A172 (cell line): ENCODE measurements around the gene DHDH. TPM values are rescaled to one million over a fixed set of nuclear protein-coding genes. Genes with fewer than 3 reads are reported as not detected.

Experiments used
- DNase-seq: peaks from one replicate; pipeline ENCODE4 v3.0.0-alpha.2; 2015; ENCODE audit warnings: low spot score
- total RNA-seq: library from RNA; depleted of rRNA; stranded (reverse); fragments of >200 nt; shearing (Covaris generic); gene quantifications from 2 replicates; pipeline ENCODE4 v1.2.3, GENCODE V29; 2014

Gene DHDH
- total RNA-seq, 1 experiment from 2014 or later, result not detected

GRCh38 chr19:48950159-48950558 lies 16.7 kb downstream of the DHDH start:
- no peak for DNase-seq

GRCh38 chr19:48950830-48951519 lies 17.5 kb downstream of the DHDH start:
- DNase-seq, result no peak

- no peak for DNase-seq
Observed at GRCh38 chr19:48953141-48953540, 19.6 kb downstream of the DHDH start.

- no peak for DNase-seq
Observed at GRCh38 chr19:48953990-48954594, 20.6 kb downstream of the DHDH start.

- peak; percentile 85 for DNase-seq
Observed at GRCh38 chr19:48954595-48955307, 21.3 kb downstream of the DHDH start, which contains the start of gene BAX. BAX (plus strand) TSS chr19:48954875; CDS start chr19:48954929, 54 bp downstream.

GRCh38 chr19:48955308-48955958 lies 21.9 kb downstream of the DHDH start:
- no peak for DNase-seq

GRCh38 chr19:48958006-48958405 lies 24.5 kb downstream of the DHDH start:
- DNase-seq, result no peak

GRCh38 chr19:48959341-48960239 lies 26.1 kb downstream of the DHDH start:
- no peak for DNase-seq

GRCh38 chr19:48961051-48961649 lies 27.7 kb downstream of the DHDH start:
- no peak for DNase-seq

GRCh38 chr19:48961673-48962028 lies 28.2 kb downstream of the DHDH start:
- DNase-seq, result no peak

- peak; percentile 64 for DNase-seq
Observed at GRCh38 chr19:48962029-48962848, 28.7 kb downstream of the DHDH start.

GRCh38 chr19:48962849-48963165 lies 29.3 kb downstream of the DHDH start:
- no peak for DNase-seq

GRCh38 chr19:48963371-48964204 lies 30.1 kb downstream of the DHDH start:
- peak; percentile 56 for DNase-seq

GRCh38 chr19:48964205-48965039 lies 30.9 kb downstream of the DHDH start:
- no peak for DNase-seq

- peak; percentile 80 for DNase-seq
Observed at GRCh38 chr19:48965040-48965805, 31.7 kb downstream of the DHDH start, which contains the start of gene FTL. FTL (plus strand) TSS chr19:48965309; CDS start chr19:48965508, 199 bp downstream.

- peak; percentile 58 for DNase-seq
Observed at GRCh38 chr19:48965806-48966540, 32.5 kb downstream of the DHDH start.
